Keratinocyte (primary cell): Measurements from ENCODE around the gene ABLIM2. TPM values are rescaled to one million over a fixed set of nuclear protein-coding genes. Genes with fewer than 3 reads are reported as not detected.

ENCODE experiments used
- DNase-seq: peaks from one replicate; pipeline ENCODE4 v3.0.0-alpha.2; 2011; ENCODE audit warnings: low read depth, missing footprints, low spot score
- FAIRE-seq: peaks from 2 replicates; lab custom pipeline; 2011; peaks lifted over from hg19 to GRCh38; lab: Jason Lieb, UNC
- H2AFZ ChIP-seq: 2 replicates; pipeline ENCODE4 v1.6.0; 2012; ENCODE audit warnings: low read length, control low read depth, inconsistent platforms; ENCODE audit not compliant: control insufficient read depth
- H3K27ac ChIP-seq: 2 replicates; pipeline ENCODE4 v1.5.1; 2011; ENCODE audit warnings: low read length; ENCODE audit not compliant: control insufficient read depth, insufficient read depth
- H3K27me3 ChIP-seq: 3 replicates; pipeline ENCODE4 v1.6.0; 2011; ENCODE audit warnings: low read length; ENCODE audit not compliant: control insufficient read depth, insufficient read depth; ENCODE audit errors: extremely low read depth
- H3K36me3 ChIP-seq, 2 experiments: 2 replicates in 1 of 2; 3 replicates in 1 of 2; pipeline ENCODE4 v1.5.1; 2011; ENCODE audit warnings: low read length in 2 of 2, mild to moderate bottlenecking in 1 of 2; ENCODE audit not compliant: control insufficient read depth in 2 of 2, insufficient read depth in 2 of 2; ENCODE audit errors: extremely low read depth in 1 of 2
- H3K4me1 ChIP-seq: 3 replicates; pipeline ENCODE4 v1.5.1; 2011; ENCODE audit warnings: low read length; ENCODE audit not compliant: control insufficient read depth, insufficient read depth; ENCODE audit errors: extremely low read depth
- H3K4me2 ChIP-seq: 3 replicates; pipeline ENCODE4 v1.6.0; 2011; ENCODE audit warnings: low read depth, low read length; ENCODE audit not compliant: control insufficient read depth, insufficient read depth; ENCODE audit errors: extremely low read depth
- H3K4me3 ChIP-seq, 3 experiments: fragments of 200-600 bp in 1 of 3; sonication (generic) in 1 of 3; 2 replicates in 2 of 3; 3 replicates in 1 of 3; pipeline ENCODE4 v1.5.1; 2011 to 2016; ENCODE audit warnings: low read length in 3 of 3, mild to moderate bottlenecking in 3 of 3, control low read depth in 2 of 3, inconsistent platforms in 1 of 3, low read depth in 1 of 3, mixed read lengths in 1 of 3, mixed run types in 1 of 3, moderate library complexity in 1 of 3; ENCODE audit not compliant: control insufficient read depth in 2 of 3, insufficient read depth in 2 of 3; ENCODE audit errors: extremely low read depth in 1 of 3
- H3K79me2 ChIP-seq: 2 replicates; pipeline ENCODE4 v1.6.0; 2012; ENCODE audit warnings: low read length; ENCODE audit not compliant: control insufficient read depth, insufficient read depth
- H3K9ac ChIP-seq: 3 replicates; pipeline ENCODE4 v1.6.0; 2011; ENCODE audit warnings: low read length; ENCODE audit not compliant: control insufficient read depth, insufficient read depth; ENCODE audit errors: extremely low read depth
- H3K9me1 ChIP-seq: 3 replicates; pipeline ENCODE4 v1.6.0; 2011; ENCODE audit warnings: low read length; ENCODE audit not compliant: control insufficient read depth, insufficient read depth; ENCODE audit errors: extremely low read depth
- H3K9me3 ChIP-seq: 2 replicates; pipeline ENCODE4 v1.5.1; 2012; ENCODE audit warnings: low read depth, low read length; ENCODE audit not compliant: control insufficient read depth
- H4K20me1 ChIP-seq: 3 replicates; pipeline ENCODE4 v1.6.0; 2011; ENCODE audit warnings: low read length; ENCODE audit not compliant: control insufficient read depth, insufficient read depth; ENCODE audit errors: extremely low read depth
- EZH2 ChIP-seq: IDR thresholded peaks from one replicate; pipeline ENCODE4 v1.6.1; 2012; ENCODE audit warnings: inconsistent platforms, mild to moderate bottlenecking, low read length, moderate library complexity
- dilution Hi-C: fragments of 300-500 bp; cut with MboI; formaldehyde crosslinking; loops from one replicate; pipeline ENCODE4 v1.7.0; 2020; ENCODE audit warnings: low sequenced_read_pairs; ENCODE audit not compliant: extremely low pct_ligation_motif_present
- polyA plus RNA-seq, 5 experiments: library from polyadenylated mRNA; depleted of rRNA in 3 of 5; stranded (reverse) in 3 of 5; stranded (forward) in 1 of 5; unstranded in 1 of 5; fragments of >200 nt; gene quantifications; 1 replicate in 1 of 5; 2 replicates in 3 of 5; 3 replicates in 1 of 5; pipeline versions ENCODE4 v1.2.1 to v1.2.3, GENCODE V29; 2011 to 2012; ENCODE audit warnings: missing spikeins in 2 of 5, low read depth in 1 of 5, low replicate concordance in 1 of 5
- TF ChIP-seq, protein P1 (sequence below), 3 experiments: IDR thresholded peaks in 1 of 3; conservative IDR thresholded peaks in 1 of 3; optimal IDR thresholded peaks in 1 of 3; 2 replicates in 2 of 3; 3 replicates in 1 of 3; pipeline versions ENCODE3 to v1.5.1; 2011; ENCODE audit warnings: low read length in 3 of 3, mild to moderate bottlenecking in 3 of 3, moderate library complexity in 2 of 3, control low read depth in 1 of 3, inconsistent platforms in 1 of 3; ENCODE audit not compliant: insufficient read depth in 2 of 3; ENCODE audit errors: extremely low read depth in 1 of 3

The ABLIM2 gene
- polyA plus RNA-seq, 1 donor (not counting 4 experiments of a cell fraction or from before 2014, with no cell fraction given), result 0.94 TPM

DNA sequence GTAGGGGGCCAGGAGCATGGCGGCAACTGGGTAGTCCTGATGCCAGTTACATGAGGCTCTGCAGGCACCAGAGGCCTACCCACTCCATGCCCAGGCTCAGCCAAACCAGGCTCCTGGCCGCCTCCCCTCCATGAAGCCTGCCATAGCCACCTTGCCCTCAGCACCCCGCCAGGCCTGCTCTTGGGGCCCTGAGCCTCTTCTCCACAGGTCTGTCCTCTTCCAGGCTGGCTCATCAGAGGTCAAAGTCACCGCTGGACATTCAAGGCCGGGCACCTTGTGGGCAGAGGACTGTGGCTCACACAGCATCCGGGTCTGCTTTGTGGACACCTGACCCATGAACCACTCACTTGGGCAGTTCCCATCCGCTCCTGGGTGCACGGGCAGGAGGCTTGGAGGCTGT, 158.9 kb downstream of the ABLIM2 start:
- FAIRE-seq (no peak), DNase-seq (no peak)
- H3K27ac ChIP-seq, result no peak overlapping the region
- peaks cover 30% of the 10 kb centered on the region for H3K27me3 ChIP-seq
- no peaks in the 10 kb centered on the region for H3K9me3 ChIP-seq
- no peak overlapping the region for H3K9ac ChIP-seq
- dilution Hi-C loops, result no loop called here
- no peak overlapping the region for H3K4me3 ChIP-seq
- no peaks in the 10 kb centered on the region for H3K36me3 ChIP-seq
- no peak overlapping the region for H3K4me2 ChIP-seq
- no peaks in the 10 kb centered on the region for H3K79me2 ChIP-seq
- no peaks in the 10 kb centered on the region for H4K20me1 ChIP-seq
- no peak overlapping the region for H2AFZ ChIP-seq
- no peaks in the 10 kb centered on the region for H3K4me1 ChIP-seq
- TF ChIP-seq, protein P1, sequence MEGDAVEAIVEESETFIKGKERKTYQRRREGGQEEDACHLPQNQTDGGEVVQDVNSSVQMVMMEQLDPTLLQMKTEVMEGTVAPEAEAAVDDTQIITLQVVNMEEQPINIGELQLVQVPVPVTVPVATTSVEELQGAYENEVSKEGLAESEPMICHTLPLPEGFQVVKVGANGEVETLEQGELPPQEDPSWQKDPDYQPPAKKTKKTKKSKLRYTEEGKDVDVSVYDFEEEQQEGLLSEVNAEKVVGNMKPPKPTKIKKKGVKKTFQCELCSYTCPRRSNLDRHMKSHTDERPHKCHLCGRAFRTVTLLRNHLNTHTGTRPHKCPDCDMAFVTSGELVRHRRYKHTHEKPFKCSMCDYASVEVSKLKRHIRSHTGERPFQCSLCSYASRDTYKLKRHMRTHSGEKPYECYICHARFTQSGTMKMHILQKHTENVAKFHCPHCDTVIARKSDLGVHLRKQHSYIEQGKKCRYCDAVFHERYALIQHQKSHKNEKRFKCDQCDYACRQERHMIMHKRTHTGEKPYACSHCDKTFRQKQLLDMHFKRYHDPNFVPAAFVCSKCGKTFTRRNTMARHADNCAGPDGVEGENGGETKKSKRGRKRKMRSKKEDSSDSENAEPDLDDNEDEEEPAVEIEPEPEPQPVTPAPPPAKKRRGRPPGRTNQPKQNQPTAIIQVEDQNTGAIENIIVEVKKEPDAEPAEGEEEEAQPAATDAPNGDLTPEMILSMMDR (optimal IDR thresholded peaks at IDR 0.05 in 1 of 3, IDR thresholded peaks at IDR 0.05 in 1 of 3, conservative IDR thresholded peaks at IDR 0.05 in 1 of 3; ENCODE audit: extremely low read depth in 1 of 3, insufficient read depth in 2 of 3, low read length in 3 of 3), result no peak
- TF ChIP-seq EZH2, result no peak
- H3K9me1 ChIP-seq, result no peaks in the 10 kb centered on the region

DNA sequence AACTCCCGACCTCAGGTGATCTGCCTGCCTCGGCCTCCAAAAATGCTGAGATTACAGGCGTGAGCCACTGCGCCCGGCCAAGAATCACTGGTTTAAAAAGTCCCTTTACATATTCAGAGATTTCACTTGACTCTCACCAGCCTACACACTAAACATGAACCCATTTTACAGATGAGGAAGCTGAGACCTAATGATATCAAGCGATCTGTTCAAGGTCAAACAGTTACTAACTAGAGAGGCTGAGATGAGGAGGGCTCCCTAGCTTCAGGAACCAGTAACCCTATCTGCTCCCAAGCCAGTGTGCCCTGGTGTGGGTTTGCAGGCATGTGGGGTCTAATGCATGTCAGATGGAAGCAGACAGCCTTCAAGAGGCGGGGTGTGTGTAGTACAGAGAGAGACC, 159.3 kb downstream of the ABLIM2 start:
- H3K27ac ChIP-seq, result no peak overlapping the region
- DNase-seq, result no peak
- no peaks in the 10 kb centered on the region for H4K20me1 ChIP-seq
- H2AFZ ChIP-seq, result no peak overlapping the region
- no peak for FAIRE-seq
- H3K9me3 ChIP-seq, result no peaks in the 10 kb centered on the region
- no peak overlapping the region for H3K4me3 ChIP-seq
- no peaks in the 10 kb centered on the region for H3K9me1 ChIP-seq
- TF ChIP-seq, protein P1 (optimal IDR thresholded peaks at IDR 0.05 in 1 of 3, IDR thresholded peaks at IDR 0.05 in 1 of 3, conservative IDR thresholded peaks at IDR 0.05 in 1 of 3; ENCODE audit: extremely low read depth in 1 of 3, insufficient read depth in 2 of 3, low read length in 3 of 3), result no peak
- no peak for TF ChIP-seq EZH2
- H3K9ac ChIP-seq, result no peak overlapping the region
- H3K4me1 ChIP-seq, result no peaks in the 10 kb centered on the region
- H3K27me3 ChIP-seq, result peaks cover 26% of the 10 kb centered on the region
- no peaks in the 10 kb centered on the region for H3K36me3 ChIP-seq
- dilution Hi-C loops, result no loop called here
- H3K79me2 ChIP-seq, result no peaks in the 10 kb centered on the region
- no peak overlapping the region for H3K4me2 ChIP-seq
